GOT3 (cell line): ENCODE data around the gene GOSR2.

ENCODE experiments used
- DNase-seq: peaks from one replicate; lab custom pipeline; 2025; ENCODE audit warnings: mixed read lengths; lab: John Stamatoyannopoulos, UW

GOSR2 gene

DNA sequence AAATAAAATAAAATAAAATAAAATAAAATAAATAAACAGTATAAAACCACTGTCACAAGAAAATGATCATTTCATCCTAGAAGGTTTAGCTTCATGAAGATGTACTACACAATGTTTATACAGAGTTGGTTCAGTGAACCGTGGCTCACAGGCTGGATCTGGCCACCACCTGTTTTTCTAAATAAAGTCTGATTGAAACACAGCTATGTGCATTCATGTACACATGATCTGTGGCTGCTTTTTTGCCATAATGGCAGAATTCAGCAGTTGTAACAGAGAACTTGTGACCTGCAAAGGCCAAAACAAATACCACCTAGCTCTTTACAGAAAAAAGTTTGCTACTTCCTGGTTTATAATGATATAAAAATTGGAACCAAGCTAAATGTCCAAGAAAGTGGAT lies 68.7 kb downstream of the GOSR2 start:
- DNase-seq: no peak
